ENCODE results near the gene GRHL3. TPM values are rescaled to one million over a fixed set of nuclear protein-coding genes. Genes with fewer than 3 reads are reported as not detected.

GRHL3 gene
- total and polyA plus RNA-seq, 4 donors = 0.07 to 0.09 (median 0.09) TPM

DNA sequence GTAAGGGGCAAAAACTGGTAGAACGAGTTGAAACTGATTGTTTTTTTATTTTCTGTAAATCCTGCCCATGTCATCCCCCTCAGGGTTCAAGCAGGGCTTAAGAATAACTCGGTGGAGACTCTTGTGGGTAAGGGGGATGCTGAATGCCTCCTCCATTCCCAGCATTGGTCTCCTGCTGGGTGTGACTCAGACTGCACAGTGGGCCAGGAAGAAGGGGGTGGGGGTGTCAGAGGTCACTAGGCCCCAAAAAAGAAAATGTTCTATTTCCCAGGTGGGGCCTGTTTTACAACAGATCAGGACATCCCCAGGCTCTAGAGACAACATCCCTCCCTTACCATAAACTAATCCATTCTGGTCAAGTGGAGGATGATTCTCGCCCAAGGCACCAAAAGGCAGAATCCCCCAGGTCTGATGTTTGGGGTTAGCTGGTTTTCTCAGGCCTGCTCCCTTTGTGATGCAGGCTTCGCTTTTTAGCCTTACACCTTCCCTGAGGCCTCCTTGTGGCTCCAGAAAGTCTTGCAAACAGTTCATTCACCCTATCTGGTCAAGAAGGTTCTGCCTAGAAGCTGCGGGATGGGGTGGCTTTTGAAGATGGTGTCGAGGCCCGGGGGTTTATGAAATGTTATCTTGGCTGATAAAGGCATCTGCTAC, 10.7 kb upstream of the GRHL3 start:
- Histone ChIP-seq H3K9me3 (ENCODE audit: control insufficient read depth in 4 of 4, low read length in 3 of 4) (no peaks in the 10 kb centered on the region), H3K9ac (ENCODE audit: low read depth in 1 of 2, low read length in 2 of 2) (no peak overlapping the region), H3K27ac (ENCODE audit: low read depth in 1 of 2, low read length in 2 of 2) (no peak overlapping the region), H3K36me3 (ENCODE audit: control insufficient read depth in 4 of 4, insufficient read depth in 3 of 4, low read depth in 1 of 4, low read length in 3 of 4) (peaks cover 0 to 4% (median 0%) of the 10 kb centered on the region in 4 donors), H3K27me3 (ENCODE audit: control insufficient read depth in 4 of 4, insufficient read depth in 4 of 4, low read length in 3 of 4) (no peaks in the 10 kb centered on the region), H3K4me1 (ENCODE audit: control insufficient read depth in 4 of 4, insufficient read depth in 4 of 4, low read length in 3 of 4) (no peaks in the 10 kb centered on the region), H3K4me3 (ENCODE audit: low read depth in 1 of 3, low read length in 3 of 3) (no peak overlapping the region)
- DNase-seq (ENCODE audit: low spot score) = no peak
- 87% methylated on average over 7 of the region's 7 CpGs for WGBS
- TF ChIP-seq, protein P1, sequence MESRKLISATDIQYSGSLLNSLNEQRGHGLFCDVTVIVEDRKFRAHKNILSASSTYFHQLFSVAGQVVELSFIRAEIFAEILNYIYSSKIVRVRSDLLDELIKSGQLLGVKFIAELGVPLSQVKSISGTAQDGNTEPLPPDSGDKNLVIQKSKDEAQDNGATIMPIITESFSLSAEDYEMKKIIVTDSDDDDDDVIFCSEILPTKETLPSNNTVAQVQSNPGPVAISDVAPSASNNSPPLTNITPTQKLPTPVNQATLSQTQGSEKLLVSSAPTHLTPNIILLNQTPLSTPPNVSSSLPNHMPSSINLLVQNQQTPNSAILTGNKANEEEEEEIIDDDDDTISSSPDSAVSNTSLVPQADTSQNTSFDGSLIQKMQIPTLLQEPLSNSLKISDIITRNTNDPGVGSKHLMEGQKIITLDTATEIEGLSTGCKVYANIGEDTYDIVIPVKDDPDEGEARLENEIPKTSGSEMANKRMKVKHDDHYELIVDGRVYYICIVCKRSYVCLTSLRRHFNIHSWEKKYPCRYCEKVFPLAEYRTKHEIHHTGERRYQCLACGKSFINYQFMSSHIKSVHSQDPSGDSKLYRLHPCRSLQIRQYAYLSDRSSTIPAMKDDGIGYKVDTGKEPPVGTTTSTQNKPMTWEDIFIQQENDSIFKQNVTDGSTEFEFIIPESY (IDR thresholded peaks at IDR 0.05) = no peak
- TF ChIP-seq EGR1 (IDR thresholded peaks at IDR 0.05; ENCODE audit: low read depth in 2 of 2) = no peak
- TF ChIP-seq MAX (IDR thresholded peaks at IDR 0.05) = no peak
- TF ChIP-seq GABPA (IDR thresholded peaks at IDR 0.05 in 1 of 2, conservative IDR thresholded peaks at IDR 0.05 in 1 of 2) = no peak
- TF ChIP-seq, protein P2, sequence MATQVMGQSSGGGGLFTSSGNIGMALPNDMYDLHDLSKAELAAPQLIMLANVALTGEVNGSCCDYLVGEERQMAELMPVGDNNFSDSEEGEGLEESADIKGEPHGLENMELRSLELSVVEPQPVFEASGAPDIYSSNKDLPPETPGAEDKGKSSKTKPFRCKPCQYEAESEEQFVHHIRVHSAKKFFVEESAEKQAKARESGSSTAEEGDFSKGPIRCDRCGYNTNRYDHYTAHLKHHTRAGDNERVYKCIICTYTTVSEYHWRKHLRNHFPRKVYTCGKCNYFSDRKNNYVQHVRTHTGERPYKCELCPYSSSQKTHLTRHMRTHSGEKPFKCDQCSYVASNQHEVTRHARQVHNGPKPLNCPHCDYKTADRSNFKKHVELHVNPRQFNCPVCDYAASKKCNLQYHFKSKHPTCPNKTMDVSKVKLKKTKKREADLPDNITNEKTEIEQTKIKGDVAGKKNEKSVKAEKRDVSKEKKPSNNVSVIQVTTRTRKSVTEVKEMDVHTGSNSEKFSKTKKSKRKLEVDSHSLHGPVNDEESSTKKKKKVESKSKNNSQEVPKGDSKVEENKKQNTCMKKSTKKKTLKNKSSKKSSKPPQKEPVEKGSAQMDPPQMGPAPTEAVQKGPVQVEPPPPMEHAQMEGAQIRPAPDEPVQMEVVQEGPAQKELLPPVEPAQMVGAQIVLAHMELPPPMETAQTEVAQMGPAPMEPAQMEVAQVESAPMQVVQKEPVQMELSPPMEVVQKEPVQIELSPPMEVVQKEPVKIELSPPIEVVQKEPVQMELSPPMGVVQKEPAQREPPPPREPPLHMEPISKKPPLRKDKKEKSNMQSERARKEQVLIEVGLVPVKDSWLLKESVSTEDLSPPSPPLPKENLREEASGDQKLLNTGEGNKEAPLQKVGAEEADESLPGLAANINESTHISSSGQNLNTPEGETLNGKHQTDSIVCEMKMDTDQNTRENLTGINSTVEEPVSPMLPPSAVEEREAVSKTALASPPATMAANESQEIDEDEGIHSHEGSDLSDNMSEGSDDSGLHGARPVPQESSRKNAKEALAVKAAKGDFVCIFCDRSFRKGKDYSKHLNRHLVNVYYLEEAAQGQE (IDR thresholded peaks at IDR 0.05) = no peak
- no peak for TF ChIP-seq HNF4A (conservative IDR thresholded peaks at IDR 0.05)
- TF ChIP-seq NR2F2 (IDR thresholded peaks at IDR 0.05) = no peak
- TF ChIP-seq FOXA2 (IDR thresholded peaks at IDR 0.05) = no peak
- TF ChIP-seq TAF1 (conservative IDR thresholded peaks at IDR 0.05) = no peak
- no peak for TF ChIP-seq HNF4G (IDR thresholded peaks at IDR 0.05)
- TF ChIP-seq FOXA1 (IDR thresholded peaks at IDR 0.05) = no peak
- no peak for TF ChIP-seq RXRA (IDR thresholded peaks at IDR 0.05)
- no peak for TF ChIP-seq YY1 (IDR thresholded peaks at IDR 0.05)

GRCh38 chr1:24309762-24310485, 9.2 kb upstream of the GRHL3 start:
- TF ChIP-seq, protein P3, sequence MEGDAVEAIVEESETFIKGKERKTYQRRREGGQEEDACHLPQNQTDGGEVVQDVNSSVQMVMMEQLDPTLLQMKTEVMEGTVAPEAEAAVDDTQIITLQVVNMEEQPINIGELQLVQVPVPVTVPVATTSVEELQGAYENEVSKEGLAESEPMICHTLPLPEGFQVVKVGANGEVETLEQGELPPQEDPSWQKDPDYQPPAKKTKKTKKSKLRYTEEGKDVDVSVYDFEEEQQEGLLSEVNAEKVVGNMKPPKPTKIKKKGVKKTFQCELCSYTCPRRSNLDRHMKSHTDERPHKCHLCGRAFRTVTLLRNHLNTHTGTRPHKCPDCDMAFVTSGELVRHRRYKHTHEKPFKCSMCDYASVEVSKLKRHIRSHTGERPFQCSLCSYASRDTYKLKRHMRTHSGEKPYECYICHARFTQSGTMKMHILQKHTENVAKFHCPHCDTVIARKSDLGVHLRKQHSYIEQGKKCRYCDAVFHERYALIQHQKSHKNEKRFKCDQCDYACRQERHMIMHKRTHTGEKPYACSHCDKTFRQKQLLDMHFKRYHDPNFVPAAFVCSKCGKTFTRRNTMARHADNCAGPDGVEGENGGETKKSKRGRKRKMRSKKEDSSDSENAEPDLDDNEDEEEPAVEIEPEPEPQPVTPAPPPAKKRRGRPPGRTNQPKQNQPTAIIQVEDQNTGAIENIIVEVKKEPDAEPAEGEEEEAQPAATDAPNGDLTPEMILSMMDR (IDR thresholded peaks at IDR 0.05; ENCODE audit: low read depth, low read length, missing input control) = no peak
- no peak for TF ChIP-seq RAD21 (IDR thresholded peaks at IDR 0.05)
- H3K9me3 ChIP-seq (ENCODE audit: control insufficient read depth in 4 of 4, low read length in 3 of 4) = no peaks in the 10 kb centered on the region
- no peak for DNase-seq (ENCODE audit: low spot score)
- WGBS = 96% methylated on average over 4 of the region's 4 CpGs
- H3K9ac ChIP-seq (ENCODE audit: low read depth in 1 of 2, low read length in 2 of 2) = no peak overlapping the region
- no peaks in the 10 kb centered on the region for H3K27me3 ChIP-seq (ENCODE audit: control insufficient read depth in 4 of 4, insufficient read depth in 4 of 4, low read length in 3 of 4)
- no peaks in the 10 kb centered on the region for H3K4me1 ChIP-seq (ENCODE audit: control insufficient read depth in 4 of 4, insufficient read depth in 4 of 4, low read length in 3 of 4)
- no peak overlapping the region for H3K4me3 ChIP-seq (ENCODE audit: low read depth in 1 of 3, low read length in 3 of 3)
- no peak overlapping the region for H3K27ac ChIP-seq (ENCODE audit: low read depth in 1 of 2, low read length in 2 of 2)
- peaks cover 0 to 4% (median 0%) of the 10 kb centered on the region in 4 donors for H3K36me3 ChIP-seq (ENCODE audit: control insufficient read depth in 4 of 4, insufficient read depth in 3 of 4, low read depth in 1 of 4, low read length in 3 of 4)
